WTC11 (cell line): Measurements from ENCODE around the gene TDRD9. TPM values are rescaled to one million over a fixed set of nuclear protein-coding genes. Genes with fewer than 3 reads are reported as not detected.

Experiments used
- ATAC-seq: fragments of 200-7000 bp; cut with Tn5 transposase; 2 replicates; pipeline ENCODE4 v1.10.0; 2021; ENCODE audit warnings: mild to moderate bottlenecking, moderate library complexity
- CTCF ChIA-PET: fragments of 300-600 bp; sonication (Branson Sonifier 250); formaldehyde crosslinking; loops from one replicate; lab custom pipeline; 2021; ENCODE audit warnings: antibody characterized with exemption; lab: Charles Lee
- POLR2A ChIA-PET: fragments of 350-600 bp; sonication (Branson Sonifier 250); formaldehyde crosslinking; loops from one replicate; lab custom pipeline; 2021; ENCODE audit warnings: antibody characterized with exemption; lab: Charles Lee
- DNase-seq: peaks from one replicate; pipeline ENCODE4 v3.0.0; 2021; ENCODE audit warnings: low spot score
- H3K27ac Mint-ChIP-seq: 2 replicates; pipeline ENCODE4 v1.8.0; 2021; ENCODE audit warnings: mixed read lengths
- H3K27me3 Mint-ChIP-seq: 2 replicates; pipeline ENCODE4 v1.8.0; 2021; ENCODE audit warnings: low read depth, mild to moderate bottlenecking, moderate library complexity, mixed read lengths
- H3K36me3 Mint-ChIP-seq: 2 replicates; pipeline ENCODE4 v1.8.0; 2021; ENCODE audit warnings: mixed read lengths
- H3K4me1 Mint-ChIP-seq: 2 replicates; pipeline ENCODE4 v1.8.0; 2022; ENCODE audit warnings: mixed read lengths
- H3K4me3 Mint-ChIP-seq: 2 replicates; pipeline ENCODE4 v1.8.0; 2021; ENCODE audit warnings: mild to moderate bottlenecking, moderate library complexity, mixed read lengths
- H3K9me3 Mint-ChIP-seq: 2 replicates; pipeline ENCODE4 v1.8.0; 2021; ENCODE audit warnings: mixed read lengths
- CREB1 ChIP-seq: sonication (generic); formaldehyde crosslinking; IDR thresholded peaks from 2 replicates; pipeline ENCODE4 v1.8.0; 2023; ENCODE audit warnings: mild to moderate bottlenecking, missing genetic modification reagents
- CREM ChIP-seq: sonication (generic); formaldehyde crosslinking; IDR thresholded peaks from 2 replicates; pipeline ENCODE4 v1.8.1; 2022; ENCODE audit warnings: mild to moderate bottlenecking, missing genetic modification reagents, moderate library complexity
- GABPB1 ChIP-seq: sonication (generic); formaldehyde crosslinking; IDR thresholded peaks from 2 replicates; pipeline ENCODE4 v1.8.1; 2023; ENCODE audit warnings: mild to moderate bottlenecking, missing genetic modification reagents
- IRF1 ChIP-seq: sonication (generic); formaldehyde crosslinking; IDR thresholded peaks from 2 replicates; pipeline ENCODE4 v1.8.0; 2023; ENCODE audit warnings: missing genetic modification reagents
- JAZF1 ChIP-seq: fragments of 250-450 bp; sonication (Bioruptor Pico); IDR thresholded peaks from 2 replicates; pipeline ENCODE4 v1.9.0; 2021; ENCODE audit warnings: moderate library complexity, mild to moderate bottlenecking, inconsistent platforms
- KAT7 ChIP-seq: sonication (generic); formaldehyde crosslinking; IDR thresholded peaks from 2 replicates; pipeline ENCODE4 v1.8.1; 2023; ENCODE audit warnings: missing genetic modification reagents, mild to moderate bottlenecking, borderline replicate concordance
- MXD4 ChIP-seq: fragments of 250-450 bp; sonication (Bioruptor Pico); IDR thresholded peaks from 2 replicates; pipeline ENCODE4 v1.8.0; 2021; ENCODE audit warnings: mild to moderate bottlenecking, moderate library complexity, borderline replicate concordance
- MYBL2 ChIP-seq: sonication (generic); formaldehyde crosslinking; IDR thresholded peaks from 2 replicates; pipeline ENCODE4 v1.8.1; 2023; ENCODE audit warnings: mild to moderate bottlenecking, moderate library complexity, missing genetic modification reagents
- NR1H2 ChIP-seq: sonication (generic); formaldehyde crosslinking; IDR thresholded peaks from 2 replicates; pipeline ENCODE4 v1.9.0; 2021; ENCODE audit warnings: mild to moderate bottlenecking, moderate library complexity, missing genetic modification reagents
- SP1 ChIP-seq: sonication (generic); formaldehyde crosslinking; conservative IDR thresholded peaks from 2 replicates; pipeline ENCODE4 v1.8.1; 2022; ENCODE audit warnings: missing genetic modification reagents
- TEAD1 ChIP-seq: sonication (generic); formaldehyde crosslinking; IDR thresholded peaks from 2 replicates; pipeline ENCODE4 v1.8.0; 2022; ENCODE audit warnings: mild to moderate bottlenecking, missing genetic modification reagents
- TEAD4 ChIP-seq: sonication (generic); formaldehyde crosslinking; IDR thresholded peaks from 2 replicates; pipeline ENCODE4 v1.8.0; 2022; ENCODE audit warnings: mild to moderate bottlenecking, missing genetic modification reagents
- TP53 ChIP-seq: sonication (generic); formaldehyde crosslinking; IDR thresholded peaks from 2 replicates; pipeline ENCODE4 v1.8.1; 2023; ENCODE audit warnings: mild to moderate bottlenecking, missing genetic modification reagents
- ZBTB21 ChIP-seq: sonication (generic); formaldehyde crosslinking; IDR thresholded peaks from 2 replicates; pipeline ENCODE4 v1.8.1; 2023; ENCODE audit warnings: mild to moderate bottlenecking, missing genetic modification reagents, borderline replicate concordance
- ZNF121 ChIP-seq: sonication (generic); formaldehyde crosslinking; IDR thresholded peaks from 2 replicates; pipeline ENCODE4 v1.8.0; 2023; ENCODE audit warnings: missing genetic modification reagents
- ZNF138 ChIP-seq: sonication (generic); formaldehyde crosslinking; conservative IDR thresholded peaks from 2 replicates; pipeline ENCODE4 v1.8.1; 2022; ENCODE audit warnings: mild to moderate bottlenecking, moderate library complexity, missing genetic modification reagents
- ZNF219 ChIP-seq: sonication (generic); formaldehyde crosslinking; IDR thresholded peaks from 2 replicates; pipeline ENCODE4 v1.8.0; 2023; ENCODE audit warnings: missing genetic modification reagents, mild to moderate bottlenecking, borderline replicate concordance
- ZNF263 ChIP-seq: sonication (generic); formaldehyde crosslinking; IDR thresholded peaks from 2 replicates; pipeline ENCODE4 v1.8.1; 2022; ENCODE audit warnings: low read depth, mild to moderate bottlenecking, moderate library complexity, missing genetic modification reagents
- ZNF317 ChIP-seq: sonication (generic); formaldehyde crosslinking; IDR thresholded peaks from 2 replicates; pipeline ENCODE4 v1.8.1; 2023; ENCODE audit warnings: low read depth, mild to moderate bottlenecking, moderate library complexity, missing genetic modification reagents, borderline replicate concordance
- total RNA-seq: library from RNA; stranded (reverse); gene quantifications from 3 replicates; pipeline ENCODE4 v1.2.3, GENCODE V29; 2021
- TF ChIP-seq, protein P1 (sequence below): sonication (generic); formaldehyde crosslinking; IDR thresholded peaks from 2 replicates; pipeline ENCODE4 v1.8.1; 2023; ENCODE audit warnings: mild to moderate bottlenecking, missing genetic modification reagents, moderate library complexity
- TF ChIP-seq, protein P2 (sequence below): fragments of 250-450 bp; sonication (Bioruptor Pico); IDR thresholded peaks from 2 replicates; pipeline ENCODE4 v2.1.2; 2022; ENCODE audit warnings: mild to moderate bottlenecking, moderate library complexity
- TF ChIP-seq, protein P3 (sequence below): sonication (generic); formaldehyde crosslinking; conservative IDR thresholded peaks from 2 replicates; pipeline ENCODE4 v1.8.1; 2023; ENCODE audit warnings: mild to moderate bottlenecking, low read depth, missing genetic modification reagents, moderate library complexity
- TF ChIP-seq, protein P4 (sequence below): sonication (generic); formaldehyde crosslinking; IDR thresholded peaks from 2 replicates; pipeline ENCODE4 v1.8.1; 2023; ENCODE audit warnings: mild to moderate bottlenecking, moderate library complexity, missing genetic modification reagents

TDRD9 gene
- total RNA-seq, 1 experiment from 2014 or later = 0.17 TPM

DNA sequence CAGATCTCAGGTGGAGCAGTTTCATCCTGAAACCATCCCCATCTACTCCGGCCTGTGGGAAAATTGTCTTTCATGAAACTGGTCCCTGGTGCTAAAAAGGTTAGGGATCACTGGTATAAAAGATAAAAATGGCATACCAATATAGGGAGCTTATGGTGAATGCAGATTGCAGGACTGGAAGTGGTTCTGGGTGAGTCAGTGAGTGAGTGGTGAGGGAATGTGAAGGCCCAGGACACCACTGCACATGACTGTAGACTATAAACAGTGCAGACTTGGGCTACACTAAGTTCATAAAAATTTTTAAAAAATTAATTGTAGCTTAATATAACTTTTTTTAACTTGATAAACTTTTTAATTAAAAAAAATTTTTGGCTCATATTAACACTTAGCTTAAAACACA is 81.0 kb downstream of the TDRD9 start:
- CTCF ChIA-PET = interaction anchor here (0.7 to 2.2 kb wide), 3 partner anchors 87 to 201 kb away, joined by 3 to 6 read pairs (median 5); no protein-coding TSS in a partner anchor
- no peaks in the 10 kb centered on the region; the same call in 1 of the 2 replicates for H3K27me3 Mint-ChIP-seq
- peaks cover 11% of the 10 kb centered on the region; the same call in 1 of the 2 replicates for H3K9me3 Mint-ChIP-seq
- H3K27ac Mint-ChIP-seq = no peak overlapping the region
- POLR2A ChIA-PET = no interaction called here
- TF ChIP-seq, protein P1, sequence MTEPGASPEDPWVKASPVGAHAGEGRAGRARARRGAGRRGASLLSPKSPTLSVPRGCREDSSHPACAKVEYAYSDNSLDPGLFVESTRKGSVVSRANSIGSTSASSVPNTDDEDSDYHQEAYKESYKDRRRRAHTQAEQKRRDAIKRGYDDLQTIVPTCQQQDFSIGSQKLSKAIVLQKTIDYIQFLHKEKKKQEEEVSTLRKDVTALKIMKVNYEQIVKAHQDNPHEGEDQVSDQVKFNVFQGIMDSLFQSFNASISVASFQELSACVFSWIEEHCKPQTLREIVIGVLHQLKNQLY = no peak
- TF ChIP-seq, protein P2, sequence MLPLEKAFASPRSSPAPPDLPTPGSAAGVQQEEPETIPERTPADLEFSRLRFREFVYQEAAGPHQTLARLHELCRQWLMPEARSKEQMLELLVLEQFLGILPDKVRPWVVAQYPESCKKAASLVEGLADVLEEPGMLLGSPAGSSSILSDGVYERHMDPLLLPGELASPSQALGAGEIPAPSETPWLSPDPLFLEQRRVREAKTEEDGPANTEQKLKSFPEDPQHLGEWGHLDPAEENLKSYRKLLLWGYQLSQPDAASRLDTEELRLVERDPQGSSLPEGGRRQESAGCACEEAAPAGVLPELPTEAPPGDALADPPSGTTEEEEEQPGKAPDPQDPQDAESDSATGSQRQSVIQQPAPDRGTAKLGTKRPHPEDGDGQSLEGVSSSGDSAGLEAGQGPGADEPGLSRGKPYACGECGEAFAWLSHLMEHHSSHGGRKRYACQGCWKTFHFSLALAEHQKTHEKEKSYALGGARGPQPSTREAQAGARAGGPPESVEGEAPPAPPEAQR (CRISPR knock-in tag) = no peak
- TF ChIP-seq ZBTB21 (CRISPR knock-in tag) = no peak
- no peak for TF ChIP-seq TEAD1 (CRISPR knock-in tag)
- TF ChIP-seq TP53 = no peak
- TF ChIP-seq, protein P3, sequence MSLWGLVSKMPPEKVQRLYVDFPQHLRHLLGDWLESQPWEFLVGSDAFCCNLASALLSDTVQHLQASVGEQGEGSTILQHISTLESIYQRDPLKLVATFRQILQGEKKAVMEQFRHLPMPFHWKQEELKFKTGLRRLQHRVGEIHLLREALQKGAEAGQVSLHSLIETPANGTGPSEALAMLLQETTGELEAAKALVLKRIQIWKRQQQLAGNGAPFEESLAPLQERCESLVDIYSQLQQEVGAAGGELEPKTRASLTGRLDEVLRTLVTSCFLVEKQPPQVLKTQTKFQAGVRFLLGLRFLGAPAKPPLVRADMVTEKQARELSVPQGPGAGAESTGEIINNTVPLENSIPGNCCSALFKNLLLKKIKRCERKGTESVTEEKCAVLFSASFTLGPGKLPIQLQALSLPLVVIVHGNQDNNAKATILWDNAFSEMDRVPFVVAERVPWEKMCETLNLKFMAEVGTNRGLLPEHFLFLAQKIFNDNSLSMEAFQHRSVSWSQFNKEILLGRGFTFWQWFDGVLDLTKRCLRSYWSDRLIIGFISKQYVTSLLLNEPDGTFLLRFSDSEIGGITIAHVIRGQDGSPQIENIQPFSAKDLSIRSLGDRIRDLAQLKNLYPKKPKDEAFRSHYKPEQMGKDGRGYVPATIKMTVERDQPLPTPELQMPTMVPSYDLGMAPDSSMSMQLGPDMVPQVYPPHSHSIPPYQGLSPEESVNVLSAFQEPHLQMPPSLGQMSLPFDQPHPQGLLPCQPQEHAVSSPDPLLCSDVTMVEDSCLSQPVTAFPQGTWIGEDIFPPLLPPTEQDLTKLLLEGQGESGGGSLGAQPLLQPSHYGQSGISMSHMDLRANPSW (CRISPR knock-in tag) = no peak
- TF ChIP-seq ZNF138 (CRISPR knock-in tag) = no peak
- TF ChIP-seq, protein P4, sequence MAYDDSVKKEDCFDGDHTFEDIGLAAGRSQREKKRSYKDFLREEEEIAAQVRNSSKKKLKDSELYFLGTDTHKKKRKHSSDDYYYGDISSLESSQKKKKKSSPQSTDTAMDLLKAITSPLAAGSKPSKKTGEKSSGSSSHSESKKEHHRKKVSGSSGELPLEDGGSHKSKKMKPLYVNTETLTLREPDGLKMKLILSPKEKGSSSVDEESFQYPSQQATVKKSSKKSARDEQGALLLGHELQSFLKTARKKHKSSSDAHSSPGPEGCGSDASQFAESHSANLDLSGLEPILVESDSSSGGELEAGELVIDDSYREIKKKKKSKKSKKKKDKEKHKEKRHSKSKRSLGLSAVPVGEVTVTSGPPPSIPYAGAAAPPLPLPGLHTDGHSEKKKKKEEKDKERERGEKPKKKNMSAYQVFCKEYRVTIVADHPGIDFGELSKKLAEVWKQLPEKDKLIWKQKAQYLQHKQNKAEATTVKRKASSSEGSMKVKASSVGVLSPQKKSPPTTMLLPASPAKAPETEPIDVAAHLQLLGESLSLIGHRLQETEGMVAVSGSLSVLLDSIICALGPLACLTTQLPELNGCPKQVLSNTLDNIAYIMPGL (CRISPR knock-in tag) = no peak
- H3K36me3 Mint-ChIP-seq = no peaks in the 10 kb centered on the region
- H3K4me1 Mint-ChIP-seq = no peaks in the 10 kb centered on the region
- no peak for DNase-seq
- H3K4me3 Mint-ChIP-seq = no peak overlapping the region
- no peak for ATAC-seq

GRCh38 chr14:104011824-104012517 is 83.7 kb downstream of the TDRD9 start:
- POLR2A ChIA-PET = no interaction called here
- no peak for ATAC-seq
- DNase-seq = no peak
- peaks cover 11% of the 10 kb centered on the region; the same call in 1 of the 2 replicates for H3K9me3 Mint-ChIP-seq
- H3K4me1 Mint-ChIP-seq = no peaks in the 10 kb centered on the region
- CTCF ChIA-PET = interaction anchor here (0.9 to 1.0 kb wide), 2 partner anchors 11 to 111 kb away, joined by 3 to 6 read pairs; no protein-coding TSS in a partner anchor
- TF ChIP-seq MXD4 (CRISPR knock-in tag) (no peak), ZNF219 (no peak), KAT7 (CRISPR knock-in tag) (no peak), CREB1 (CRISPR knock-in tag) (no peak), SP1 (CRISPR knock-in tag) (no peak), ZNF317 (CRISPR knock-in tag) (no peak), ZNF121 (no peak), JAZF1 (CRISPR knock-in tag) (no peak), IRF1 (CRISPR knock-in tag) (no peak), NR1H2 (CRISPR knock-in tag) (no peak), GABPB1 (CRISPR knock-in tag) (no peak), ZNF263 (CRISPR knock-in tag) (no peak), TEAD4 (CRISPR knock-in tag) (no peak), MYBL2 (no peak), ZBTB21 (CRISPR knock-in tag) (no peak), CREM (CRISPR knock-in tag) (no peak)
- no peak overlapping the region for H3K4me3 Mint-ChIP-seq
- no peaks in the 10 kb centered on the region; the same call in 1 of the 2 replicates for H3K27me3 Mint-ChIP-seq
- no peak overlapping the region for H3K27ac Mint-ChIP-seq
- H3K36me3 Mint-ChIP-seq = no peaks in the 10 kb centered on the region
